ENCODE data around the gene SRGN. TPM values are rescaled to one million over a fixed set of nuclear protein-coding genes. Genes with fewer than 3 reads are reported as not detected.

SRGN gene
- total RNA-seq, 1 experiment from 2014 or later = 8.5 TPM

DNA sequence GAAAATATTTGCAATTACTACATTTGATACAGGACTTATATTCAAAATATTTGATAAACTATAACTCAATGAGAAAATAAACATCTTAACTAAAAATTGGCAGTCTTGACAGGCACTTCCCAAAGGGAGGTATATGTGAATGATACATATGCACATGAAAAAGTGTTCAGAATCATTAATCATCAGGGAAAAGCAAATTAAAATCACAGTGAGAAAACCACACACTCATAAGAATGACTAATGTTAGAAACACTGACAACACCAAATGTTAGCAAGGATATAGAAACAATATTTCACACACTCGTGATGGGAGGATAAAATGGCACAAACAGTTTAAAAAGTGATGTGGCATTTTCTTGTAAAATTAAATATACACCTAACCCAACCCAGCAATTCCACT, 32.0 kb downstream of the SRGN start:
- DNase-seq (ENCODE audit: low read depth, low spot score) (no peak), ATAC-seq (no peak)
- Histone ChIP-seq H3K27ac (ENCODE audit: low read length) (no peak overlapping the region), H3K27me3 (ENCODE audit: control insufficient read depth, insufficient read depth, low read length) (no peaks in the 10 kb centered on the region), H3K9me3 (ENCODE audit: control insufficient read depth, insufficient read depth, low read depth, low read length) (no peaks in the 10 kb centered on the region), H3K36me3 (ENCODE audit: control insufficient read depth, insufficient read depth, low read length) (no peaks in the 10 kb centered on the region), H3K4me1 (ENCODE audit: control insufficient read depth, insufficient read depth, low read length) (peaks cover 7% of the 10 kb centered on the region), H3K4me3 (ENCODE audit: low read depth in 2 of 2, low read length in 2 of 2) (no peak overlapping the region)
- intact Hi-C loops (cut with micrococcal nuclease; ENCODE audit: unreplicated experiment) = no loop called here
- POLR2A ChIA-PET = no interaction called here
- TF ChIP-seq, protein P1, sequence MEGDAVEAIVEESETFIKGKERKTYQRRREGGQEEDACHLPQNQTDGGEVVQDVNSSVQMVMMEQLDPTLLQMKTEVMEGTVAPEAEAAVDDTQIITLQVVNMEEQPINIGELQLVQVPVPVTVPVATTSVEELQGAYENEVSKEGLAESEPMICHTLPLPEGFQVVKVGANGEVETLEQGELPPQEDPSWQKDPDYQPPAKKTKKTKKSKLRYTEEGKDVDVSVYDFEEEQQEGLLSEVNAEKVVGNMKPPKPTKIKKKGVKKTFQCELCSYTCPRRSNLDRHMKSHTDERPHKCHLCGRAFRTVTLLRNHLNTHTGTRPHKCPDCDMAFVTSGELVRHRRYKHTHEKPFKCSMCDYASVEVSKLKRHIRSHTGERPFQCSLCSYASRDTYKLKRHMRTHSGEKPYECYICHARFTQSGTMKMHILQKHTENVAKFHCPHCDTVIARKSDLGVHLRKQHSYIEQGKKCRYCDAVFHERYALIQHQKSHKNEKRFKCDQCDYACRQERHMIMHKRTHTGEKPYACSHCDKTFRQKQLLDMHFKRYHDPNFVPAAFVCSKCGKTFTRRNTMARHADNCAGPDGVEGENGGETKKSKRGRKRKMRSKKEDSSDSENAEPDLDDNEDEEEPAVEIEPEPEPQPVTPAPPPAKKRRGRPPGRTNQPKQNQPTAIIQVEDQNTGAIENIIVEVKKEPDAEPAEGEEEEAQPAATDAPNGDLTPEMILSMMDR (IDR thresholded peaks at IDR 0.05) = no peak
- in situ Hi-C loops (cut with HindIII; ENCODE audit: low pct_unique_long_range_greater_than_20kb, low sequenced_read_pairs) = no loop called here
- BruUV-seq (replicated peaks) = no TSS peak
- CTCF ChIA-PET = no interaction called here

DNA sequence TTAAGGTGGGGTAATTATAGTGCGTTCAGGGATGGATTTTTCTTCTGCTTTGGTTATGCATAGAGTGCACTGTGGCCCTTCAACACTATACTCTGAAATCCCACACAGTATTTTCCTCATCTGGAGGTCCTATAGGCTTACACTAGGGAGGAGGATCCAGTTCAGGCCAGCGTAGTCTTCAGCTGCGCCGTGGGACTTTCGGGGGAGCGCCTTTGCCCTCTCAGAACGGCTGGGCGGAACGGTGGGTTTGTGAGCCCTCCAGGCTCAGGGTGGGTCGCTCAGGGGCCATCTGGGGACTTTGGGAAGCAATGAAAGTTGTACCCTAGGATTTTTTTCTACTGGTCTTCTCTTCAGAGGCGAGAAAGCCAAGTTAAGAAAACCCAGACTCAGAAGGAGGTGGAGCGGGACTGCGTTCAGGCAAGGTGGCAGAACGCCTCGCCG, 35.4 kb downstream of the SRGN start:
- Histone ChIP-seq H3K4me3 (ENCODE audit: low read depth in 2 of 2, low read length in 2 of 2) (peak overlapping the region; percentile 80 to 83), H3K9me3 (ENCODE audit: control insufficient read depth, insufficient read depth, low read depth, low read length) (no peaks in the 10 kb centered on the region), H3K27me3 (ENCODE audit: control insufficient read depth, insufficient read depth, low read length) (no peaks in the 10 kb centered on the region), H3K36me3 (ENCODE audit: control insufficient read depth, insufficient read depth, low read length) (no peaks in the 10 kb centered on the region), H3K4me1 (ENCODE audit: control insufficient read depth, insufficient read depth, low read length) (peaks cover 10% of the 10 kb centered on the region), H3K27ac (ENCODE audit: low read length) (peak overlapping the region; percentile 94)
- TSS peak; percentile 99 for BruUV-seq (replicated peaks)
- ATAC-seq (peak; percentile 84), DNase-seq (ENCODE audit: low read depth, low spot score) (peak; percentile 79)
- in situ Hi-C loops (cut with HindIII; ENCODE audit: low pct_unique_long_range_greater_than_20kb, low sequenced_read_pairs) (no loop called here), intact Hi-C loops (cut with micrococcal nuclease; ENCODE audit: unreplicated experiment) (no loop called here)
- TF ChIP-seq, protein P2, sequence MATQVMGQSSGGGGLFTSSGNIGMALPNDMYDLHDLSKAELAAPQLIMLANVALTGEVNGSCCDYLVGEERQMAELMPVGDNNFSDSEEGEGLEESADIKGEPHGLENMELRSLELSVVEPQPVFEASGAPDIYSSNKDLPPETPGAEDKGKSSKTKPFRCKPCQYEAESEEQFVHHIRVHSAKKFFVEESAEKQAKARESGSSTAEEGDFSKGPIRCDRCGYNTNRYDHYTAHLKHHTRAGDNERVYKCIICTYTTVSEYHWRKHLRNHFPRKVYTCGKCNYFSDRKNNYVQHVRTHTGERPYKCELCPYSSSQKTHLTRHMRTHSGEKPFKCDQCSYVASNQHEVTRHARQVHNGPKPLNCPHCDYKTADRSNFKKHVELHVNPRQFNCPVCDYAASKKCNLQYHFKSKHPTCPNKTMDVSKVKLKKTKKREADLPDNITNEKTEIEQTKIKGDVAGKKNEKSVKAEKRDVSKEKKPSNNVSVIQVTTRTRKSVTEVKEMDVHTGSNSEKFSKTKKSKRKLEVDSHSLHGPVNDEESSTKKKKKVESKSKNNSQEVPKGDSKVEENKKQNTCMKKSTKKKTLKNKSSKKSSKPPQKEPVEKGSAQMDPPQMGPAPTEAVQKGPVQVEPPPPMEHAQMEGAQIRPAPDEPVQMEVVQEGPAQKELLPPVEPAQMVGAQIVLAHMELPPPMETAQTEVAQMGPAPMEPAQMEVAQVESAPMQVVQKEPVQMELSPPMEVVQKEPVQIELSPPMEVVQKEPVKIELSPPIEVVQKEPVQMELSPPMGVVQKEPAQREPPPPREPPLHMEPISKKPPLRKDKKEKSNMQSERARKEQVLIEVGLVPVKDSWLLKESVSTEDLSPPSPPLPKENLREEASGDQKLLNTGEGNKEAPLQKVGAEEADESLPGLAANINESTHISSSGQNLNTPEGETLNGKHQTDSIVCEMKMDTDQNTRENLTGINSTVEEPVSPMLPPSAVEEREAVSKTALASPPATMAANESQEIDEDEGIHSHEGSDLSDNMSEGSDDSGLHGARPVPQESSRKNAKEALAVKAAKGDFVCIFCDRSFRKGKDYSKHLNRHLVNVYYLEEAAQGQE (IDR thresholded peaks at IDR 0.05; ENCODE audit: insufficient read depth in 1 of 2, low read depth in 2 of 2, low read length in 1 of 2) = no peak
- TF ChIP-seq POLR2AphosphoS5 (IDR thresholded peaks at IDR 0.05; ENCODE audit: low read depth, low read length) = no peak
- TF ChIP-seq TCF7L2 (IDR thresholded peaks at IDR 0.05; ENCODE audit: low read depth, low read length) = no peak
- TF ChIP-seq, protein P1 (IDR thresholded peaks at IDR 0.05) = no peak
- no peak for TF ChIP-seq SIN3A (IDR thresholded peaks at IDR 0.05; ENCODE audit: borderline replicate concordance, insufficient read depth, low read depth, low read length)
- ChIA-PET CTCF (no interaction called here), POLR2A (no interaction called here)
